Putamen (tissue), 1 donor: Measurements from ENCODE around the gene GALNT6.

Experiments used
- DNase-seq: peaks from one replicate; pipeline ENCODE4 v3.0.0-alpha.2; 2016; ENCODE audit warnings: low spot score

Gene GALNT6, protein sequence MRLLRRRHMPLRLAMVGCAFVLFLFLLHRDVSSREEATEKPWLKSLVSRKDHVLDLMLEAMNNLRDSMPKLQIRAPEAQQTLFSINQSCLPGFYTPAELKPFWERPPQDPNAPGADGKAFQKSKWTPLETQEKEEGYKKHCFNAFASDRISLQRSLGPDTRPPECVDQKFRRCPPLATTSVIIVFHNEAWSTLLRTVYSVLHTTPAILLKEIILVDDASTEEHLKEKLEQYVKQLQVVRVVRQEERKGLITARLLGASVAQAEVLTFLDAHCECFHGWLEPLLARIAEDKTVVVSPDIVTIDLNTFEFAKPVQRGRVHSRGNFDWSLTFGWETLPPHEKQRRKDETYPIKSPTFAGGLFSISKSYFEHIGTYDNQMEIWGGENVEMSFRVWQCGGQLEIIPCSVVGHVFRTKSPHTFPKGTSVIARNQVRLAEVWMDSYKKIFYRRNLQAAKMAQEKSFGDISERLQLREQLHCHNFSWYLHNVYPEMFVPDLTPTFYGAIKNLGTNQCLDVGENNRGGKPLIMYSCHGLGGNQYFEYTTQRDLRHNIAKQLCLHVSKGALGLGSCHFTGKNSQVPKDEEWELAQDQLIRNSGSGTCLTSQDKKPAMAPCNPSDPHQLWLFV

DNA sequence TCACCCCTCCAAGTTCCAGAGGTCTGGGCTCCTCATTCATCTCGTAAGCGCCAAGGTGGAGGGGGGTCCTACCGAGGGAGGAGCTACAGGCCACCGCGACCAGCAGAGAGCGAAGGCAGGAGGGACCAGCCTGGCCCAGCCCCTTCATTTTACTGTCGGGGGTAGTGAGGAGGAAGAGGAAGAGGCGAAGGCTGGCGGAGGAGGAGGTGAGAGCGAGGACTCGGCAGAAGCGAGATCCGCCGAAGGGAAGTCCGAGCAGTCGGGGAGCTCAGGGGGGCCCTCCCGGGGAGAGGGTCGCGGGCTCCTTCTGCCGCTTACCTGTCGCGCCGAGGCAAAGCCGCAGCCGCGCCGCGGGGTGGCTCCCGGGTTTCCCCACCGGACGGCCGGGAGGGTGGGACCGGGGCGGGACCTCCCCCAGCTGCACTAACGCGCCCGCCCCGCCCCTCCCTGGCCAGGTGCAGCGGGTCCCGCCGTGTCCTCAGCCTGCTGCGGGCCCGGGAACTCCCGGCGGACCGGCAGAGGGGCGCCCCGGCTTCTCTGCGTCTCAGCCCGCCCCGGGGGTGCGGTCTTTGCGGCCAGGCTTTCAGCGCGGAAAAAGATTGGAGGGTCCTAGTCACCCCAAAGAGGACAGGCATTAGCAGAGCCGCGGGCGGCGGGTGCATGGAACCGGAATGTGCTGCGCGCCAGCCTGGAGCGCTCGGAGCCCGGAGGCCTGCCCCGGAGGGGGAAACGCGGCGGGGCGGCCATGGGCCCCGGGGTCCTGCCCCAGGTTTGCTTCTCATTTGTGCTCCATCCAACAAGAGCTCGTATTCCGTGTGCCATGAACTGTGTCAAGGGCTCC lies at the start of gene GALNT6:
Gene GALNT6, minus strand, starts transcription at position 124 of the 841 bp plus-strand sequence. CDS start 11,625 bp downstream, outside the sequence.
- DNase-seq = no peak

DNA sequence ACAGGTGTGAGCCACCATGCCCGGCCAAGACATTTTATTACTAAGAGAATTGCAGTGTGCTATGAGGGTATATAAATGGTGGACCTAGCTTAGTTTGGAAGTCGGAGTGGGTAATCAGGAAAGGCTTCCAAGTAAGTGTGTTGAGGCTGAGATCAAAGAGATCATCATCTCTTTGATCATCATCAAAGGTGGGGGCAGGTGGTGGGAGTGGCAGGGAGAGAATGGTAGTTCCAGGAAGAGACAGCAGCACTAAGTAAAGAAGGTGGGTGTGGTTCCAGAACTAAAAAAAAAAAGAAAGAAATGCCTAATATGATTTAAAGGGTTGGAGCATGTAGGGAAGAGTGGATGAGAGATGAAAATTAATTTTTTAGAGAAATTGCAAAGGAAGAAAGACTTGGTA lies 48.1 kb upstream of the GALNT6 start:
- DNase-seq = no peak

DNA sequence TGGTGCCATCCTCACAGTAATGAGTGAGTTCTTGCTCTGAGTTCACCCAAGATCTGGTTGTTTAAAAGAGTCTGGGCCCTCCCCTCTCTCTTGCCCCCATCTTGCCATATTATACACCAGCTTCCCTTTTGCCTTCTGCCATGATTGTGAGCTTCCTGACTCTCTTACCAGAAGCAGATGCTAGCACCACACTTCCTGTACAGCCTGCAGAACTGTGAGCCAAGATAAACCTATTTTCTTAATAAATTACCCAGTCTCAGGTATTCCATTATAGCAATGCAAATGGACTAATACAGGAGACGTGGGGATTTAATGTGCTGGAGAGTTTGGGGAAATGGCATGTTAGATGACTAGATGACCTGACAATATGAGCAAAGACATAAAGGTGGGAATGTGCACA lies 46.2 kb upstream of the GALNT6 start:
- DNase-seq = no peak

GRCh38 chr12:51434305-51434704 lies 43.1 kb upstream of the GALNT6 start:
- DNase-seq = no peak

DNA sequence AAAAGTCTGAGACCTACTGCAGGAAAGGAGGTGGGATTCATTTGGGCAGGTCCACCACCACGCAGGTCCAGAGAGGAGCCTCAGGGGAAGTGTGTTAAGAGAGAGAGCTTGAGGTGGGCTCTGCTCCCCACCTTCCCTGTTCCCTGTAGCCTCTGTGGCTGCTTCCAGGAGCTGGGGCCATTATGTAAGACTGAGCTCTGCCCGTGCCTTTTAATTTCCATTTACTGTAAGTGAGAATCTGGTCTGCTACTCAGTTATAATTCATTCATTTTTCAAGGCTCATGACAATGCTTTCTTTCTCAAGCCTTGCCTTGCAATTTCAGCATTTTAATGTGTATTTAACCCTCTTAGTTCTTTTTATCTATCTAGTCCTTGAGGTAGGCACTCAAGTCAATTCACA lies 41.7 kb upstream of the GALNT6 start:
- no peak for DNase-seq

DNA sequence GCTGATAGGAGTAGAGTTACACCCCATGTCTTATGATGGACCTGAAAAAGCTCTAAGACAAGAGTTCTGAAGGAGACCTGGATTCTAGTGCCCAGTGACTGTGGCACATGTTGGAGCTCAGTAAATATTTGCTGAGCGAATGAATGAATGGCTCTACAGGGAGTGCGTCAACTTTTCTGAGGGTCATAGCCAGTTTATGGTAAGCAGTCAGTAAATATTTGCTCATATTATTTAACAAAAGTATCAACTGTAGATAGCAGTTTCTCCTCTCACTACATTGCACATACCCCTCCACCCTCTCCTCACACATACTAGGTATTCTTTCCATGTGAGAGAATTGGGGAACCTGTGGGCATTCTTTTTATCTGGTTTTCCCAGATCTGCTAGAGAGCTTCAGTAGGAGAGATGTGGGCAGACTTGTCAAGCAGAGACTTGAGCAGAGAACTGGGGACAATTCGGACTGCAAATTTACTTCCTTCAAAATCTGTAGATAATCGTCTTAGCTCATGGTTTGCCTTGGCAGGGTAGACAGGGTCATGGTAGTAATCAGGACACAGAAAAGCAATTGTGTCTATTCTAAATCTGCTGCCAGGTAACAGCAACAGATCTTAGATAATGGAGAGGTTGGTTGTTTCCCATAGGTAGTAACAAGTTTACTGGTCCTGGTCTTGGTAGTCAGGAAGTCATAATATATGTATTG lies 39.1 kb upstream of the GALNT6 start:
- DNase-seq = no peak

DNA sequence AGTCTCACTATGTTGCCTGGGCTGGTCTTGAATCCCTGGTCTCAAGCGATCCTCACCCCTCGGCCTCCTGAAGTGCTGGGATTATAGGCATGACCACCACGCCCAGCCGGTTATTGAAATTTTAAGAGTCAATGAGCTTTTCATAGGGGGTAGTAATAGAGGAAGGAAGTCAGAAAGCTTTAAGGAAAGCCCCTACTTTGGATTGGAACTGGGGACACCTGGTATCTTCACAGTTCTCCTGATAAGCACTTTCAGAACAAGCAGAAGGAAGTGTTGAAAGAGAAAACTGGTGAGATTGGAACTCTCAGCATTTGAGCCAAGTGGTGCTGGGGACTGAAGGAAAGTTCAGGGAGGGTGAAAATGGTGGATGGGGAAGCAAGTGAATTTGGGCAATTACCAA lies 38.5 kb upstream of the GALNT6 start:
- no peak for DNase-seq

DNA sequence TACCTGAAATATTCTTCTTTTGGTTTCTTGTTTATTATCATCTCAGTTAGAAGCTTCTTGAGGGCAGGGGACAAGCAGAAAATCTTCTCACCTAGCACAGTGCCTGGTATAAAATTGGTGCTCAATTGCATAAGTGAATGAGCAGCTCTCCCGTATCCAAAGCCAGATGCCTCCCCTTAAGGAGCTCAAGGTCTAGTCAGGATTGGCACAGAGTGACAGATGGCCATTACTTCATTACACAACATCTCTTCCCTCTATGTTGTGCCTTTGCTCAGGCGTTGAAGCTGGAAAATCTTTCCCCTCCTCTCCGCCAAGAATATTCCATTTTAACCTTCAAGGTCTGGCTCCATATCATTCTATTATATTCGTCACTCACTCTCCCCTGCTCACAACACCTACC lies 37.0 kb upstream of the GALNT6 start:
- DNase-seq = no peak

DNA sequence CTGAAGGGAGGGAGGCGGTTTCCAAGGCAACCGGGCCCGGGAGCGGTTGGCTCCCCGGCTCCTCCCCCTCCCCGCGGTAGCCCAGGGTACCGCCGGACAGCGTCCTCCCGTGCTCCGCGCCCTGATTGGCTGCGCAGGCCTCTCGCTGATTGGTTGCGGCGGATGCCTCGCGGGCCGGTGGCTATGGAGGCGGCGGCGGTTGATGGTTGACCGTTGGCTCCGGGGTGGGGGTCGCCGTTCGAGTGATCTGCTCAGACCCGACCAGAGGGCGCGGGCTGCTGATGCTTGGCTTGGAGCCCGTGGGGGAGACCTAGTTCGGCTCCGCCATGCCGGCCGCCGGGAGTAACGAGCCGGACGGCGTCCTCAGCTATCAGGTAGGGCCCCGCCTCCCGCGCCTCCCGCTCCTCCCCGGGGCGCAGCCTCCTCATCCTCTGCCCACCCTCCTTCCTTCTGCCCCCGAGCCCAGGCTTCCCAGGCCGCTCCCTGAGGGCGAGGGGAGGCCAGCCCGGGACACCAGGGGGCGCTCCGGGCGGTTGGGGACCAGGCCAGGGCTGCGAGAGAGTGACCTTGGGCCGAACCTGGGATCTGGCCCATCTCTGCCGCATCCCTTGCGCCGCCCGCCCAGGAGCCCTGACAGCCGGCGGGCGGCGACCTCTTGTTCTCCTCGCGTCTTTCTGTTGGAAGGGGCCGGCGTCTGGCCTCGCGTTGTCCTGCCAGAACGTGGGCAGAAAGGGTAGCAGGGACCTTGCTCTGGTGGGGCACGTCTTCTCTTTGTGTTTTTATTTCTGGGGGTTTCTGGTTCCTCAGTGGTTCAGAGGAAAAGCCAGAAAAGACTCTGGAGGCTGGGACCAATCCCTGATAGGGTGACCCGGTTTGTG lies 33.7 kb upstream of the GALNT6 start, which contains the start of gene SLC4A8:
Gene SLC4A8, plus strand, starts transcription at position 170 of the 878 bp plus-strand sequence. Its CDS starts 157 bp downstream, at position 327.
- DNase-seq = peak; percentile 95

DNA sequence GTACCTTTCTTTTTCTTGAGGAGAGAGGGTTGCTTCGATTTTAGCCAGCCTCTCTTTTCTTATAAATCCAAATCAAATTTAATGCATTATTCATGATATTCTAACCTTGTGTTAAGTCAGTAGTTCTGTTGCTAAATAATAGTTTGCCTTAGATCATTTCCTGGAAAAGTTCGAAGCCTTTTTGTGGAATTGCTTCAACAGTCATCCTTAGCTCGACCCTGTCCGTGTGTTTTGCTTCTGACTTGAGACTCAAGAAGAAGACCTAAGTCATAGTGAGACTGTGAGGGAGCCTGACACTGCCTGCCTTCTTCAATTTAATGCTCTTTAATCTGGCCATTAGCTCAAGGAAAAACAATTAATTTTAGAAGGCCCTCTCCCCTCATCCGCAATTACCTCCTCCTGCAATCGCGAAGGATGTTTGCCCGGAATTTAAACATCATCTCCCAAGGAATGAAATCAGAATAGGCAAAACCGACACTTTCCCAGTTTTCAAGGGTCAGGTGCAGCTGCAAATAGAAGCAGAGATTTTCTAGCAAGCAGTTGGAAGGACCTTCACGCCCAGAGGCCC lies 33.0 kb upstream of the GALNT6 start:
- no peak for DNase-seq

GRCh38 chr12:51421266-51421884 lies 30.2 kb upstream of the GALNT6 start:
- peak; percentile 83 for DNase-seq

DNA sequence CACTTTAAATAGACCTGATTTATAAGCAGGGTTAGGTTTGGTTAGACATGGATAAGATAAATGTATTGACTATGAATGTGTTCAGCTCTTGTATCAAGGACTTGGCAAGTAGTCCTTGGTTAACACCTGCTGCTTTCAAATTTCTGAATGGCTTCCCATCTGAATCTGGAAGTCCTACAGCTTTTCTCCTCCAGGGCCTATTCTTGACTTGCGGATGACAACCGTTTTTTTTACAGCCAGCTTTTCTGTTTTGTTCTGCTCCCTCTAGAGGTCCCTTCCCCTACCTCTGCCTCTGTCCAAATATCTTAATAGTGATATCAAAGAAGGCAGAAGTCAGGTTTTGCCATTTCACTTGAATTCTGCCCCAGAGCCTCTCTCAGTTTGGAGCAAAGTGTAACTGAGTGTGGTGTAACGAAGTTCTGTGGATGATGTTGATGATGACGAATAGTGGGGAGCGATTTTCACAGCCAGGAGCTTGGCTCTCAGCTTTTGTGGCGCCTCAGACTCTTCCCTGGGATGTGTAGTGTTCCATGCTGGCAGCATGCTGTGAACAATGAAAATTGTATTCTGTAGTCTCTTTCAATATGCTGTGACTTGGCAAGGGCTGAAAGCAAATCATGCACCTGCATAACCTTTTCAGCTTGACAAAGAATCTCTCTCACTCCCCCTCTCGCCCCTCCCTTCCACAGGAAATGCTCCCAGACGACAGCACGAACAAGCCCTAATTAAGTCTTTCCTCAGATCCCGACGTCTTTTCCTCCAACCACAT lies 28.4 kb upstream of the GALNT6 start:
- no peak for DNase-seq

- no peak for DNase-seq
These were observed 26.6 kb upstream of the GALNT6 start for GRCh38 chr12:51417826-51418225.

GRCh38 chr12:51415931-51416330 lies 24.7 kb upstream of the GALNT6 start:
- no peak for DNase-seq

DNA sequence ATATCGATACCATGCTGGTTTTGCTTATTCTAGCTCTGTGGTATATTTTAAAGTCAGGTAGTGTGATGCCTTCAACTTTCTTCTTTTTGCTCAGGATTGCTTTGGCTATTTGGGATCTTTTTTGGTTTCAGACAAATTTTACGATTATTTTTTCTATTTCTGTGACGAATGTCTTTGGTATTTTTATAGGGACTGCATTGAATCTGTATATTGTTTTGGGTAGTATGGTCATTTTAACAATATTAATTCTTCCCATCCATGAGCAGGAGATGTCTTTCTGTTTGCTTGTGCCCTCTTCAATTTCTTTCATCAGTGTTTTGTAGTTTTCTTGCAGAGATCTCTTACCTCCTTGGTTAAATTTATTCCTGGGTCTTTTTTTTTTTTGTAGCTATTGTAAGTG lies 22.6 kb upstream of the GALNT6 start:
- no peak for DNase-seq

GRCh38 chr12:51413149-51413548 lies 21.9 kb upstream of the GALNT6 start:
- DNase-seq = no peak

DNA sequence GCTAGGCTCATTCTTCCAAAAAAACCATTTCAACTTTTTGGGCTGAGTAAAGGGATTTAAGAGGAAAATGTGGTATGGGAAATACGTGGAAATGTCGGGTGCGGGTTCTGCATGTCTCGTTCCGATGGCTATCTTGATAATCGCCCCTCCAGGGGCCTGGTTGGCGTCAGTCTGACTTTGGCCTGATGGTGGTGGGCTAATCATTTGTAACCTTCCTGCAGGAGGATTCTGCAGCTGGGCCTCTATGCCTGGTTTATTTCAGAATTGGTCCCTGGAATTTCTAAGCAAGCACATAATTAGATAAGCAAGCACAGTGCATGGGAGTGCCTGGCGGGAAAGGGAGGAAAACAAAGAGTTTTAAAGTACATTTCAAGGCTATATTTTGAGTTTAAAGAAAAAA lies 18.6 kb upstream of the GALNT6 start:
- DNase-seq = no peak

DNA sequence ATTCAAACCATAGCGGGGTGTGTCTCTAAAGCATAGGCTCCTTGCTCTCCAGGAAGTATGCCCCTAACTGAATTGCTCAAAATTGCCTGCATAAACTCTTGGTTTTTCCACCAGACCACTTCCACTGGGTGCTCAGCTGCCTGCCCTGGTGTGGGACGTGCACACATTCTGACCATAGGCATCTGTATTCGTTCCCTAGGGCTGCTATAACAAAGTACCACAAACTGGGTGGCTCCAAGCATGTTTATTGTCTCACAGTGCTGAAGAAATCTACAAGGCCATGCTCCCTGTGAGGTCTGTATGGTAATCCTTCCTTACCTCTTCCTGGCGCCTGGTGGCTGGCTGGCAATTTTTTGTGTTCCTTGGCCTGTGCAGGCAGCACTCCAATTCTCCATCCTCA lies 16.4 kb upstream of the GALNT6 start:
- DNase-seq = no peak

DNA sequence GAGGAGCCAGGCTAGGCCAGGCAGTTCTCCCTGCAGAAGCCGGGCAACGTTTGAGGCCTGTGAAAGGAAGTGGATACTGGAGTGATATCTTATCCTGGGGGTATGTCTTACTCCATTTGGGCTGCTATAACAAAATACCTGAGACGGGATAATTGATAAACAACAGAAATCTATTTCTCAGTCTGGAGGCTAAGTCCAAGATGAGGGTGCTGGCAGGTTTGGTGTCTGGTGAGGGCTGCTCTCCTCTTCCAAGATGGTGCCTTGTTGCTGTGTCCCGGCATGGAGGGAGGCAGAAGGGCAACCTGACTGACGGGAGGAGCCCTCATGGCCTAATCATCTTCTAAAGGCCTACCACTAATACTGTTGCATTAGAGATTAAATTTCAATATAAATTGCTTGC lies 15.7 kb upstream of the GALNT6 start:
- DNase-seq = no peak
